HG03066 (cell line): ENCODE measurements around the gene SMYD4.
"Not testable (repeated sequence)": the region's sequence is repeated elsewhere in the genome, so short reads cannot be mapped to it uniquely, and the experiment has no call there.

Experiments
- ATAC-seq: cut with Tn5 transposase; IDR thresholded peaks from one replicate; pipeline ENCODE4 v1.9.1; 2021; ENCODE audit warnings: low read depth; ENCODE audit not compliant: unreplicated experiment

Gene SMYD4

DNA sequence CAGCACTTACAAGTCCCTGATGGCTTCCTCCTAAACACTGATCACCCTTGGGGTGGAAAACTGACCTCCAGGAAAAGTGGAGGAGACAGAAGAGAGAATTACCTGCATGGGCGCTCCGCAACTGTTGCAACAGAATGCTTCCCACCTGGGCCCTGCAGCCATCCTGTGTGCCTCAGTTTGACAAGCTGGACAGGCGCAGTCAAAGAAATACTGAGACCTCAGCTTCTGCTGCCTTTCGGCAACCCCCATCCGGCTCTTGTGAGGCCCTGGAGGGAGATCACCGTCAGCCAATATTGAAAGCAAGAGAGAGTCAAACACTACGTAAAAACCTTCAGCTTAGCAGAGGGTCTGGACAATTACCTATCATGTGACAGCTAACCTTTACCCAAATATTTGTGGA is 43.0 kb downstream of the SMYD4 start:
- no peak for ATAC-seq

DNA sequence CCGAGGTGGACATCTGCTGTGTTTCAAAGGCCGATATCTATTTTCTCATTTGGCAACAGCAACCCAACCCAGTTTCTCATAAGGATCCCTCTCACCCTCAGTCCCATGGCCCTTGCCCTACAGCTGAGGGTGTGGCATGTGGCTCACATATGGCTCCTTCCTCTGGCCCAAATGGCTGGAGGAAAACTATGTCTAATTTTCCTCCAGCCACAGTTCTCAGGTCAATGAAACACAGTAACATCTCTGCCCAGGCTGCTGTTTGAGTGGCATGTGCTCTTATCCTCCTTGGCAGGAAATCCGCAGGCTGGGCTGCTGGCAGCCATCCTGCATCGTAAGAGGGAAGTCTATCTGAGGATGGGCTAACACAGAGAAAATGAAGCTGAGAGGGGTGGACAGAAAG is 43.8 kb downstream of the SMYD4 start:
- no peak for ATAC-seq

DNA sequence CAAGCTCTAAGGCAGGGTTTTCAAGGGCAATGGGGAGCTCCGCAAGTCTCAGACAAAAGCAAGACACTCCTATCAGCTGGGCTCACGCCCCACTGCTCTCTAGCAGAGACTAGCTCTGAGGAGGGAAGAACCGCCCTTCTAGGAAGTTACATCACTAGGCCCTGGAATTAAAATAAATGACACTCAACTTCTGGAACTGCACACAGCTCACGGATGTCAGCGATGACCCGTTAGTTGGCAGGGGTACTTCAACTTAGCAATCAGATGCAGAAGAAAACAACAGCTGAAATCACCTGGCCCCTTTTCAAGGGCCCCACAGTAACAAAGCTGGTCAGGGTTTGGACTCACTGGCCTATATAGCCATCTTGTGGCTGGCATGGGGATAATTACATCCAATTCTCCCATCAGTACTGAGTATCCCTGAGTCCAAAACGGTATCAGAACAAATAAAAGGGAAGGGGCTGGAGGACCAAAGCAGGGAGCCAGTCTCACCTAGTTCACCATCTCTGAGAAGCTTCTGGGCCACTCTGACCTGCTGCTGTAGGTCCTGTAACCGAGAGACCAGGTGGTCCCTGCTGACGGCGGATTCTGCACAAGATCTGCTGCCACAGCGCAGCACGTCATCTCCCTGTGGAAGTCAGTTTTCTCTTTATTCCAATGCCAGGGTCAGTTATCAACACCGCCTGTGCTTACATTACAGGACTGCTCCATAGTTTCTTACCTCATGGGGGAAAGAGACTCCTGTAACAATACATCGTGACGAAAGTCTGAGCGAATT is 45.7 kb downstream of the SMYD4 start:
- ATAC-seq = no peak

DNA sequence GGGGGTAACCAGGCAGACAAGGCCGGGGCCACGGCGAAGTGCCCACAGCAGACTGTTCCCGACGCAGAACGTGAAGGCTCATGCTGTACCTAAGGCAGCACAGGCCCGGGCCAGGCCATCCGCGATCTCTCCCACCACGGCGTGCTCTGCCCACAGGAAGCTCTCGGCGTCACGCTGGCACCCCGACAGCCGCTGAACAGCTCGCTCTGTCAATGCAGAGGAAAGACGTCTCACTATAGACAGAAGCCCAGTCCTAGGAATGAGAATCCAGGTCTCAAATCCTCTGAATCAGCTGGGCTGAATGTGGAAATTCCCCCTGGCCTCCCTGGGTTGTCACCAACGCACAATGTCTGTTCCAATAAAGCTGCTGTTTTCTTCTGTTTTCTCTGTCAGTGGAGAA is 46.4 kb downstream of the SMYD4 start:
- ATAC-seq = no peak

DNA sequence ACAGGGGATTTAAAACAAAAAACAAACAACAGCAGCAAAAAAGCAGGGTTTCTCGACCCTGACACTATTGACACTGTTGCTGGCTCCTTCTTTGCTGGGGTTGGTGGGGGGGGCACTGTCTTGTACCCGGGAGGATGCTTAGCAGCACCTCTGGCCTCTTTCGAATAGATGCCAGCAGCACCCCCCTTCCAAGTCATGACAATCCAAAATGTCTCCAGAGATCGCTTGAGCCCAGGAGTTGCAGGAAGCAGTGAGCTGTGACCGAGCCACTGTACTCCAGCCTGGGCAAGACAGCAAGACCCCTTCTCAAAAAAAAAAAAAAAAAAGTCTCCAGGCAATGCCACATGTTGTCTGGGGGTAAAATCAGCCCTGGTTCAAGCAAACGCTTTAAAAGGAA is 47.5 kb downstream of the SMYD4 start:
- no peak for ATAC-seq

DNA sequence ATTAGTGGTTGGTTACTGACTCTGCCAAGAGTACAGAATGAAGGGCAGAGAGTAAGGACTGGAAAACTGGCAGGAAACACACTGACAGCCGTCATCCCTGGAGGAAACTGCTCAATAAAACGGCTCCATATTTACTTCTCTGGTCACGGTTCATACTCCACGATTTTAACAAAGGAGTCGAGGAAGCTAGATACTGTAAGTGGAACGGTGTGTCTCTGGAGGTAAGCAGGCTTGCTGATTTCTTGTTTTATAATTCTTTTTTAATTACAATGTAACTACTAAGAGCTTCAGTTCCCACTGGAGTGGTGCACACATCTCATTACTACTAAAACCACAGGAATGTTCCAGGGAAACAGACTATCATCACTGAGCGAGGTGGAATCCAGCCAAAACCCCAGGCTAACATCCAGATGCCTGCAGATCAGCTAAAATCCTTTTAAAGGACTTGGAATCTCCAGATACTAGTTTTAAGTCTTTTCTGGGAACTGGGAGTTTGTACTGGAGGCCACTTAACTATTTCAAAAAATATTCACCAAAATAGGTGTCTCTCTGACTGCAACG is 50.1 kb downstream of the SMYD4 start:
- ATAC-seq = no peak

DNA sequence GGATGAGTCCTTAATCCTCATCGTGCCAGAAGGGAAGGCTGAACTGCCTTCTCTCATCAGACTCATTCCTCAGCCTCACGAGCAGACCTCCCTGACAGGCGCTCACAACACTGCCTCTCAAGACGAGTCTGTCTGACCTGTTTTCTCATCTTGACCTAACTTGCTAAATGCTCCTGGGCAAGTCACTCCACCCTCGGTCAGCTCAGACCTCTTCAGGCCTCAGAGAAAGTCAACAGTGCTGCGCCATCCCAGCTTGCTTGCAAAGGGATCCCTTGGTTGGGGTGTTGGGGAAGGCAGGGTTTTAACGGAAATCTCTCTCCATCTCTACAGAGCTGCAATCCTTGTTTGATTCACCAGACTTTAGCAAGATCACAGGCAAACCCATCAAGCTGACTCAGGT is 52.8 kb downstream of the SMYD4 start:
- ATAC-seq = no peak

DNA sequence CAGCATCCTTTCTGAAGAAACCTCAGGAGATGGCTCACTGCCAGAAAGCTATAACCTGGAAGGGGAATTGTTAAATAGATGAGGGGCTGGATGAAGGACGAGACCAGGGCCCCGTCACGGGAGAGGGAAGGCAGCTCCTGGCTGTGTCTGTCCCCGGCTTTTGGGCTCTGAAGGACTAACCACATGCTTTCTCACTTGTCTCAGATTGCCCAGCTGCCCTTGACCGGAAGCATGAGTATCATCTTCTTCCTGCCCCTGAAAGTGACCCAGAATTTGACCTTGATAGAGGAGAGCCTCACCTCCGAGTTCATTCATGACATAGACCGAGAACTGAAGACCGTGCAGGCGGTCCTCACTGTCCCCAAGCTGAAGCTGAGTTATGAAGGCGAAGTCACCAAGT is 53.4 kb downstream of the SMYD4 start:
- no peak for ATAC-seq

DNA sequence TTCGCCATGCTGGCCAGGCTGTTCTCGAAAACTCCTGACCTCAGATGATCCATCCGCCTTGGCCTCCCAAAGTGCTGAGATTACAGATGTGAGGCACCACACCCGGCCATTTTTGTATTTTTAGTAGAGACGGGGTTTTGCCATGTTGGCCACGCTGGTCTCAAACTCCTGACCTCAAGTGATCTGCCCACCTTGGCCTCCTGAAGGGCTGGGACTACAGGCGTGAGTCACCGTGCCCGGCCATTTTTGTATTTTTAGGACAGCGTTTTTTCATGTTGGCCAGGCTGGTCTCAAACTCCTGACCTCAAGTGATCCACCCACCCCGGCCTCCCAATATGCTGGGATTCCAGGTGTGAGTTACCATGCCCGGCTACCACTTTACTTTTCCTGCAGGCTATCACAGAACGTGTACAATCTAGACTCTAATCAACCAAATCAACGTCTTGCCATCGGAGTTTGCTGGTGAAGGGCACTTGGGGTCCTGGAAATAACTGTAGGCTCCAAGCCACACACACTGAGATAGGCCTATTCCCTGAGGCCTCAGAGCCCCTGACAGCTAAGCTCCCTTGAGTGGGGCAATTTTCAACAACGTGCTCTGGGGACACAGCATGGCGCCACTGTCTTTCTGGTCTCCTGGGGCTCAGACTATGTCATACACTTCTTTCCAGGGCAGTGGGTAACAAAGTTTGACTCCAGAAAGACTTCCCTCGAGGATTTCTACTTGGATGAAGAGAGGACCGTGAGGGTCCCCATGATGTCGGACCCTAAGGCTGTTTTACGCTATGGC is 55.1 kb downstream of the SMYD4 start:
- ATAC-seq = no peak

DNA sequence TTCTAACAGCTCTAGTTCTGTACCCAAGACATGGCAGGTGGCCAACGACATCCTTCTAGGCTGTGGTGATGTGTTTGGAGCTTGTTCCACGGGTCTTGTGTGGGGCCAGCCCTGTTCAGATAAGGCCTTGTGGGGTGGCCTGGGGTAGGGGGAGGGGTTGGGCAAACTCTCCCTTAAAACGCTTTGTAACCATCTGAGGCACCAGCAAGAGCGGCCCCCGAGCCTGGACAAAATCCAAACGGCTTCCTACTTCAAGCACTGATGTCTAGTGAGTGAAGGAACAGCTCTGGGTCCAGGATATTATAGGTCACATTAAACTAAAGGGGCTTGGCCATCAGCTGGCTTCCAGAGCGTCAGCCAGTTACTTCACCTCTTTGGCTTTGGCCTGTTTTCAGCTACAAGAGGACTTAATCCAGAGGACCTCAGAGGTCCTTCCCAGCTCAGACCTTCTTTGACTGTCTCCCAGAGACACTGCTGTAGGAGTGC is 56.0 kb downstream of the SMYD4 start:
- ATAC-seq = no peak

DNA sequence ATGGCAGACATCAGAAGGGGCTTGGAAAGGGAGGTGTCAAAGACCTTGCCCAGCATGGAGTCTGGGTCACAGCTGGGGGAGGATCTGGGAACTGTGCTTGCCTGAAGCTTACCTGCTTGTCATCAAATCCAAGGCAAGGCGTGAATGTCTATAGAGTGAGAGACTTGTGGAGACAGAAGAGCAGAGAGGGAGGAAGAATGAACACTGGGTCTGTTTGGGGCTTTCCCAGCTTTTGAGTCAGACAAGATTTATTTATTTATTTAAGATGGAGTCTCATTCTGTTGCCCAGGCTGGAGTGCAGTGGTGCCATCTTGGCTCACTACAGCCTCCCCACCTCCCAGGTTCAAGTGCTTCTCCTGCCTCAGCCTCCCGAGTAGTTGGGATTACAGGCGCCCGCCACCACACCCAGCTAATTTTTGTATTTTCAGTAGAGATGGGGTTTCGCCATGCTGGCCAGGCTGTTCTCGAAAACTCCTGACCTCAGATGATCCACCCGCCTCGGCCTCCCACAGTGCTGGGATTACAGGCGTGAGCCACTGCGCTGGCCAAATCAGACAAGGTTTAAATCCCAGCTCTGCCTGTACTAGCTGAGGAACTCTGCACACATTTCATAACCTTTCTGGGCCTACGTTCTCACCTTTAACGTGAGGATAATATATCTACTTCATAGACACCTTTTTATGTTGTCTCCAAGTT is 56.6 kb downstream of the SMYD4 start:
- not testable (repeated sequence) for ATAC-seq

DNA sequence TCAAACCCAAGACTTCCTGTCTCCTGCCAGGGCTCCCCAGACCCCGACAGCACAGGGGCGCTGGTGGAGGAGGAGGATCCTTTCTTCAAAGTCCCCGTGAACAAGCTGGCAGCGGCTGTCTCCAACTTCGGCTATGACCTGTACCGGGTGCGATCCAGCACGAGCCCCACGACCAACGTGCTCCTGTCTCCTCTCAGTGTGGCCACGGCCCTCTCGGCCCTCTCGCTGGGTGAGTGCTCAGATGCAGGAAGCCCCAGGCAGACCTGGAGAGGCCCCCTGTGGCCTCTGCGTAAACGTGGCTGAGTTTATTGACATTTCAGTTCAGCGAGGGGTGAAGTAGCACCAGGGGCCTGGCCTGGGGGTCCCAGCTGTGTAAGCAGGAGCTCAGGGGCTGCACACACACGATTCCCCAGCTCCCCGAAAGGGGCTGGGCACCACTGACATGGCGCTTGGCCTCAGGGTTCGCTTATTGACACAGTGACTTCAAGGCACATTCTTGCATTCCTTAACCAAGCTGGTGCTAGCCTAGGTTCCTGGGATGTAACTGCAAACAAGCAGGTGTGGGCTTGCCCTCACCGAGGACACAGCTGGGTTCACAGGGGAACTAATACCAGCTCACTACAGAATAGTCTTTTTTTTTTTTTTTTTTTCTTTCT is 59.8 kb downstream of the SMYD4 start:
- ATAC-seq = no peak

DNA sequence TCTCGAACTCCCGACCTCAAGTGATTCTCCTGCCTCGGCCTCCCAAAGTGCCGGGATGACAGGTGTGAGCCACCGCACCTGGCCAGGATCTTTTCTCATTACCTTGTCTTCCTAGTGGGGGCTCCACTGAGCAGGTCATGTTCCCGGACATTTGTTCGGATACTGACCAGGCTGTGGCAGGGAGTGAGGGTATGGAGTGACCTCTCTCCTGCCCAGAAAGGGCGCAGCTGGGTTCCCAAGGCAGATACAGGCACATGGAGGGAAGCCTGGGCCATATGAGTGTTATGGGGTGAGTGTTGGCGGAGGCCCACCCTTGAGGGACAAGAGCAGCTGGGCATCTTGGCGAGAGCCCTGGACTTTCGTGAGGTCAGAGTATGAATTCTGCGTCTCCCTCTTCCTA is 62.3 kb downstream of the SMYD4 start:
- no peak for ATAC-seq

DNA sequence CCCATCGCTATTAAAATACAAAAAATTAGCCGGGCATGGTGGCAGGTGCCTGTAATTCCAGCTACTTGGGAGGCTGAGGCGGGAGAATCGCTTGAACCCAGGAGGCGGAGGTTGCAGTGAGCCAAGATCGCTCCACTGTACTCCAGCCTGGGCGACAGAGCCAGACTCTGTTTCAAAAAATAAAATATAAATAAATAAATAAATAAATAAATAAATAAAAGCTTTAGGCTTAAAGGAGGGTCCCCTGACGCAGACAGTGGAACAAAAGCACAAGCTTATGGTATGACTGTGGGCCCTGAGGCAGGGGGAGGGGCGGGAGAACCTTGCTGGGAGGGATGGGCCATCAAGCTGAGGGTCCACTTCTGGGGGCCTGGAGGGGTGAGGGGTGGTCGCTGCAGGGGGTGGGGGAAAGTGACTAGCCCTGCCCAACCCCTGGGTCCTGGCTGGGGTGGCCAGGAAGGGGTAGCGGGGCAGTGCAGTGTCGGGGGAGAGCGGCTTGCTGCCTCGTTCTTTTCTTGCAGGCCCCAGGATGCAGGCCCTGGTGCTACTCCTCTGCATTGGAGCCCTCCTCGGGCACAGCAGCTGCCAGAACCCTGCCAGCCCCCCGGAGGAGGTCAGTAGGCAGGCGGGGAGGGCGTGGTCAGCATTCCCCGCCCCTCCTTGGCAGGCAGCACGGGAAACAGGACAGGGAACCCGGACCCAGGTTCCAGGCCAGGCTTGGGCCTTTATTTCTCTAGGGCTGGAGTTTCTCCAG is 63.1 kb downstream of the SMYD4 start:
- no peak for ATAC-seq

DNA sequence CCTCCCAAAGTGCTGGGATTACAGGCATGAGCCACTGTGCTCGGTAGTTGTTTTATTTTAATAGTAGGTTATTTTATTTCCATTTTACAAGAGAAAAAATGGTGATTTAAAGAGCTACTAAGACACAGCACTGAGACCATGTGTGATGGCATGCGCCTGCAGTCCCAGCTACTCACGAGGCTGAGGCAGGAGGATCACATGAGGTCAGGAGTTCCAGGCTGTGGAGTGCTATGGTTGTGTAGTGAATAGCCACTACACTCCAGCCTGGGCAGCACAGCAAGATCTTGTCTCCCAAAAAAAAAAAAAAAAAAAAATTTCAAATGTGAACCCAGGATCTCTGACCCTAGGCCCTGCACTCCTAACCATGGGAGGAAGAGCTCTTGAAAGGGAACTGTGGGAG is 64.1 kb downstream of the SMYD4 start:
- no peak for ATAC-seq

DNA sequence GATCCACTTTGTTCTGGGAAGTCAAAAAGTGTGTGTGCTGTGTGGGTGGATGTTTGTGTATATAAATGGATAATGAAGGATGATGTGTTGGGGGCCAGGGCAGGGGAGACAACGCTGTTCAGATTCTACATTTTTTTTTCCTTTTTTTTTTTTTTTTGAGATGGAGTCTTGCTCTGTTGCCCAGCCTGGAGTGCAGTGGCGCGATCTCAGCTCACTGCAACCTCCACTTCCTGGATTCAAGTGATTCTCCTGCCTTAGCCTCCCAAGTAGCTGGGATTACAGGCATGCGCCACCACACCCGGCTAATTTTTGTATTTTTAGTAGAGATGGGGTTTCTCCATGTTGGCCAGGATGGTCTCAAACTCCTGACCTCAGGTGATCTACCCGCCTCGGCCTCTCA is 65.0 kb downstream of the SMYD4 start:
- ATAC-seq = not testable (repeated sequence)

DNA sequence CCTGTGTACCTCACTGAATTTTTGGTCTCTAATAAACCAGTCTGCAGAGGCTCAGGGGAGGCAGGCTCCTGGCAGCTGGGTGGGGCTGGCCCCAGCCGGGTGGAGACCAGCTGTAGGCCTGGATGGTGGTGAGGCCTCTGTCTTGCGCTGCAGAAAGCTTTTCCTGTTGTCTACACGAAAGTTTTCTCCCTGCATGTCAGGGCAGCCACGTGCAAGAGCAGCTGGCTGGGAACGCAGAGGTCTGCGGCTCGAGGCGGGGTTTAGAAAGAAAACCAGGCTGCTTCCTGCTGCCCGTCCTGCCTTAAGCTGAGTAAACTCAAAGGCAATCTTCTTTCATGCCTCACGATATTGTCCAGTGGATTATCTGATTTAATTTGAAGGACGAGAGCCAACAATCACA is 65.4 kb downstream of the SMYD4 start:
- ATAC-seq = no peak

DNA sequence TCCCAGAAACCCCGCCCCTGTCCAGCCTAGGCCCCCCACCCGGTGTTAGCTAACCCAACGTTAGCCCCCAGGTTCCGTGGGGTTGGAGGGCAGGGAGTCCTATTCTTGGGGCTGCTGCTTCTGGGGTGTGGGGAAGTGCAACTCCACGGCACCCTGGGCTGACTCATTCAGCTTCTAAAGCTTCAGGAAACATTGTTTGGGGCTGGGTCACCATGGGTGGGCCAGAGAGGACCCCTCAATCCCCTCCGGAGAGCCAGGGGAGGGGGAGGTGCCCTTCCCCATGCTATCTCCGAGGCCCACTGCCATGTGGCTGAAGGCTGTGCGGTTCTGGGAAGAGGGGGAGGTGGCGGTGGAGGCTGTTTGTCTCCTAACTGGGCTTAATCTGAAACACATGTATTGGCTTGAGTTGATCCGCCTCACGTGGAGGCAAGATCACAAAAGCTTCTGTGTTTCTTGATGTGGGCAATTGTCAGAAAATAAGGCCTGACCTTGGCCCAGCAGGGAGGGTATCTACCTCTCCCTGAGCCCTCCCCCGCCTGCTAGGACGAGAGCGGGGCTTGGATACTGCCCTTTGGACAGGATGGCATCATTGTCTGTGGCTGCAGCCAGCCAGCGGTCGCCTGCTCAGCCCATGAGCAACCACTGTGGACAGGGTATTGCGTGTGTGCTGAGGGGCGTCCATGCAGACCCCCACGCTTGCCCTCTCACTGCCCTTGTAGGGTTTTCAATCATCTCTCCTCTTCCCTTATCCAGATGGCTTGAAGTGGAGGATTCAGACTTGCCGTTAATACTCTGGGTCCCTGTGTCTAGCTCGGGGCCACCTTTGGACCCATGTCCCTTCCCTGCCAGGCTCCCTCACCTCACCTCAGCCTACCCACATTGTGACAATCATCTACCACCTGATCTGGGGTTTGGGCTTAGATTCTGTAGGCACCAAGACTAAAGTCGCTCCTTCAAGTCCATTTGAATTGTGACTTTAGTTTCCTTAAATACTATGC is 66.5 kb downstream of the SMYD4 start:
- no peak for ATAC-seq
